Cardiac fibroblast (primary cell): ENCODE data around the gene DDN.

Experiments used
- DNase-seq, 2 donors: peaks; one replicate each; pipeline versions ENCODE4 v3.0.0 to v3.0.0-alpha.2; 2010; ENCODE audit warnings: low read depth in 2 of 2
- H3K4me3 ChIP-seq, 2 donors: replicated peaks in 1 of 2; 1 replicate in 1 of 2; 2 replicates in 1 of 2; pipeline ENCODE4 v1.5.1; 2011; ENCODE audit warnings: low read depth in 2 of 2, low read length in 2 of 2, mild to moderate bottlenecking in 2 of 2, moderate library complexity in 1 of 2
- TF ChIP-seq, protein P1 (sequence below): IDR thresholded peaks from one replicate; pipeline ENCODE4 v1.5.1; 2011; ENCODE audit warnings: low read depth, mild to moderate bottlenecking, low read length, inconsistent platforms

The DDN gene

DNA sequence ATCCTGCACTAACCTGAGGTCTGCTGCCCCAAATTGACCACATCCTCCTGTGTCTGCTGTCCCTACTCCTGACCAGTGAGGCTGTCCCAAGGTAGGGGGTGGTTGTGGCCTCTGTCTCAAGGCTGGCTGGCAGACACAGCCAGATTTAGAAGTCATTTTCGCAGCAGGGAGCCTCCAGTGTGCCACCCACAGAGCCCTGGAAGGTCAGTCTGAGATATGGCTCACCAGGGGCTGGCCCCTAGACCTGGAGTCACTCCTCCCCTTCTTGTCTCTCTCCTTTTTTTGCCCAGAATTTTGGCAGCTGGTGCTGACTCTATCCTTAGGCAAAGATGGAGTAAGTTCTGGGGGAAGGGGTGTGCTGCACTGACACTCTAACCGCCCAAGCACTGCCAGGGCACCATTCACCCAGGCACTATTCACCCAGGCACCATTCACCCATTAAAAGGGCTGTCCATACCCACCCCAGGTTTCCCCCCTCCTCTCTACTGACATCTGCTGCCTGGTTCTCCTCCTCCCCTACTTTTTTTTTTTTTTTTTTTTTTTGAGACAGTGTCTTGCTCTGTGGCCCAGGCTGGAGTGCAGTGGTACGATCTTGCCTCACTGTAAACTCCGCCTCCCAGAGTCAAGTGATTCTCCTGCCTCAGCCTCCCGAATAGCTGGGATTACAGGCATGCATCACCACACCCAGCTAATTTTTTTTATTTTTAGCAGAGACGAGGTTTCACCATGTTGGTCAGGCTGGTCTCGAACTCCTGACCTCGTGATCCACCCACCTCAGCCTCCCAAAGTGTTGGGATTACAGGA is 7.7 kb downstream of the DDN start:
- no peak overlapping the region for H3K4me3 ChIP-seq
- no peak for DNase-seq
- TF ChIP-seq, protein P1, sequence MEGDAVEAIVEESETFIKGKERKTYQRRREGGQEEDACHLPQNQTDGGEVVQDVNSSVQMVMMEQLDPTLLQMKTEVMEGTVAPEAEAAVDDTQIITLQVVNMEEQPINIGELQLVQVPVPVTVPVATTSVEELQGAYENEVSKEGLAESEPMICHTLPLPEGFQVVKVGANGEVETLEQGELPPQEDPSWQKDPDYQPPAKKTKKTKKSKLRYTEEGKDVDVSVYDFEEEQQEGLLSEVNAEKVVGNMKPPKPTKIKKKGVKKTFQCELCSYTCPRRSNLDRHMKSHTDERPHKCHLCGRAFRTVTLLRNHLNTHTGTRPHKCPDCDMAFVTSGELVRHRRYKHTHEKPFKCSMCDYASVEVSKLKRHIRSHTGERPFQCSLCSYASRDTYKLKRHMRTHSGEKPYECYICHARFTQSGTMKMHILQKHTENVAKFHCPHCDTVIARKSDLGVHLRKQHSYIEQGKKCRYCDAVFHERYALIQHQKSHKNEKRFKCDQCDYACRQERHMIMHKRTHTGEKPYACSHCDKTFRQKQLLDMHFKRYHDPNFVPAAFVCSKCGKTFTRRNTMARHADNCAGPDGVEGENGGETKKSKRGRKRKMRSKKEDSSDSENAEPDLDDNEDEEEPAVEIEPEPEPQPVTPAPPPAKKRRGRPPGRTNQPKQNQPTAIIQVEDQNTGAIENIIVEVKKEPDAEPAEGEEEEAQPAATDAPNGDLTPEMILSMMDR: no peak

DNA sequence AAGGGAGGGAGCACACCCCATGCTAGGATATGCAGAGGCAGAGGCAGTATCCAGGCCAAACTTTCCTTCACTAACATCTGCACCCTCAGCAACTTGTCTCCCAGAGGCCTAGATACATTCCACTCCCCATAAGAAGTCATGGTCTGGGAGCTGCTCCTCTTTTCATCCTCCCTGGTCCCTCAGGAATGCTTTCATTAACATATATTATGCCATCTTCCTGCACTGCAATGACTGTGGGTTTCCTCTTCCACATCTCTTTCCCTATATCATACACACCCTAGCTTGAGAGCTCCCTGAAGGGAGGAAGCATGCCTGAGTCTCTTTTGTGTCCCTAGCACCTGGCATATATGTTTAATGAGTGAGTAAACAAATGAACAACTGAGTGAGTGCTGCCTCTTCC is 8.6 kb downstream of the DDN start:
- TF ChIP-seq, protein P1: no peak
- DNase-seq: no peak
- H3K4me3 ChIP-seq: no peak overlapping the region

DNA sequence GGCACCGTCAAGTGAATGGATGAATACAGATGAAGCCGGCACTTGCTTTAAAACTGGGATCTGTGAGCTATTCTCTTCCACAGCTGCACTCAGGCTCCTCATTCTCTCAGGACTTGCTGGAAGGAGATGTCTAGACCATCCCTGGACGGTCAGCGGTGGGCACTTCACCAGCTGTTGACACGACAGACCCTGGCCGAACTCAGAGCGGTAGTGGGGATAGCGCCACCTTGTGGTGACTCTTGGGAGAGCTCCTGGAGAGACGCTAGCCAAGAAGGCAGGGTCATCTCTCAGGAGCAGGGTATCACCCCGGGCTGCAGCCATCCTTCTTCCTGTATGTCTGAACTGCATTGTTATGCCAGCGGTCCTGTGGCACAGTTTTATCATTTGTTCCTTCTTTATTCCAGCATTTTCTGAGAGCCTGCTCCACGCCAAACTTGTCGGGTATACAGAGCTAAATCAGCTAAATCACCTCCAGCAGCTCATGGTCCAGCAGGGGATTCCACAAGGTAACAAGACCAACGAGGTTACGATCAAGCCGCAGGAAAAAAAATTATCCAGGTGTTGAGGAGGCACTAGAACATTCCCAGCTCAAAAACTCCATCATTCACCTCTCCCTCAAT is 11.0 kb downstream of the DDN start:
- no peak overlapping the region for H3K4me3 ChIP-seq
- TF ChIP-seq, protein P1: peak; percentile 92
- DNase-seq: peak; percentile 55 to 58

DNA sequence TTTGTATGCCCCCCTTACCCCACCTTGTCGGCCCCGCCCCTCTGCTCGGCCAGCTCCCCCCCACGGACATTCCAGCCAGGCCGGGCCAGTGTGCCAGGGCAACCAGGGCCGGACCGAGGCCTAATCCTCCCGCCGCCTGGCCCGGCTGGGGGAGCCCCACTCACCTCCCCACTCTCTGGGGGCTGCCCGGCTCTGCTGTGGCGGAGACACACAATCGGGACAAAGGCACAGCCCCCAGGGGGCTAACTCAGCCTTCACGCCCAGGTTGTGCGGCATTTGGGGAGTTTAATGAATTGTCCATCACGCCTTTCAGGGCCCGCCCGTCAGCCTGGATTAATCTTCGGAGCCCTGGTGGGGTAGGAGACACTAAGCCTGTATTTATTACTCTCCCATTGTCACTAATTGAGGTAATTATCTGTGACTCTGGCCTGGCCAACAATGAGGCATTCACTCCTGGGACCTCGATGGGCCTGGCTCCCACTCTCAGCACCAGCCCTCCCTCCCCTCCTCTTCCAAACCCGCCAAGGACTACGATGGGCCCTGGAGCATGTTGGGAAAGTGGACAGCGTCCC is 12.4 kb downstream of the DDN start:
- TF ChIP-seq, protein P1: no peak
- DNase-seq: no peak
- no peak overlapping the region for H3K4me3 ChIP-seq

DNA sequence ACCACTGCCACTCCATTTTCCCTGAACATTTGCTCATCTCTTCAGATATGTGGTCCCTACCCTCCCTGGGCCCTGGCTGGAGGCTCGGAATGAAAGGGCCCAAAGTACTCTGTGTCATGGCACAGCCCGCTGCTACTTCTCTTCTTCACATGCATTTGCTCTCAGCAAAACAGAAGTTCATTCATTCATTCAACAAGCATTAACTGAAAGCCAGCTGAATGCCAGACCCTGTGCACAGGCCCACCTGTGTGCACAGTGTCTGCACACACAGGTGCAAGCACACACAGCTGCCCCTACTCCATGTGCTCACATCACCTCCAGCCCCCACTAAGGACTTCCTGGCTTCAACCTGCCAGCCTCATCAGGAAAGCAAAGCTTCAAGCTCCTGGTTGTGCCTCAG is 13.3 kb downstream of the DDN start:
- TF ChIP-seq, protein P1: no peak
- no peak for DNase-seq
- H3K4me3 ChIP-seq: no peak overlapping the region

DNA sequence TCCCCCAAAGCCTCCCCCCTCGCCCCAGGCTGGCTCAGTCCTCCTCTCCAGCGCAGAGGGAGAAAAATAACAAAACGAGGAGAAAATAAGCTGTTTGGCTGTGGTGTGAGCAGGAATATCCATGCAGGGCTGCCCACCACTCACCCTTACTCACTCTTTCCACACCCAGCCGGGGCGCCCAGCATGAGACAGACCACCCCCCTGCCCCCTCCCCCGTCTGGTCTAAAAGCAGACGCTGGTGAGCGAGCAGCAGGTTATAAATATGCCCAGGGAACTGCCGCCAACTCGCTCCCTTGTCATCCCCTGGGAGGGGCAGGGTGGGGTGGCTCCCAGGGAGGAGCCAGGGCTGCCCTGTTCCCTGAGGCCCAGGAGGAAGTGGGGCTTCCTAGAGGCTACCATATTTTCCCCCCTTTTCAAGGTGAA is 13.7 kb downstream of the DDN start:
- DNase-seq: no peak
- H3K4me3 ChIP-seq: no peak overlapping the region
- TF ChIP-seq, protein P1: no peak
